ENCODE results near the gene GSTO2. TPM values are rescaled to one million over a fixed set of nuclear protein-coding genes. Genes with fewer than 3 reads are reported as not detected.
A peak's percentile ranks its signal among the peaks of the same experiment; 100 is the strongest.

Gene GSTO2
- total RNA-seq, 3 donors from 2014 or later (not counting 1 experiment from before 2014, with no cell fraction given): 0.75 to 1.4 (median 0.84) TPM

GRCh38 chr10:104323085-104323484, 54.1 kb downstream of the GSTO2 start:
- H3K4me3 ChIP-seq (ENCODE audit: low read length): no peak overlapping the region
- Mint-ChIP-seq H3K4me1 (peaks cover 100% of the 10 kb centered on the region in 2 donors), H3K36me3 (no peaks in the 10 kb centered on the region), H3K27me3 (ENCODE audit: low read depth in 2 of 2) (no peaks in the 10 kb centered on the region), H3K9me3 (no peaks in the 10 kb centered on the region), H3K27ac (peak overlapping the region; percentile 98 to 100), H3K4me3 (peak overlapping the region; percentile 82)
- H3K27me3 ChIP-seq (ENCODE audit: control insufficient read depth, insufficient read depth, low read length): no peaks in the 10 kb centered on the region
- WGBS (ENCODE audit: insufficient coverage): 89% methylated on average over 1 of the region's 1 CpG
- peaks cover 94% of the 10 kb centered on the region for H3K4me1 ChIP-seq (ENCODE audit: control insufficient read depth, insufficient read depth, low read length)
- intact Hi-C loops (cut with micrococcal nuclease): loop anchor here (2.0 to 10.0 kb wide), 3 partner anchors 14 to 408 kb away; partner anchors contain the start of genes ITPRIP and STN1
- peaks cover 3% of the 10 kb centered on the region for H3K36me3 ChIP-seq (ENCODE audit: control insufficient read depth, insufficient read depth, low read length)
- H3K27ac ChIP-seq (ENCODE audit: low read length): peak overlapping the region; percentile 94
- DNase-seq: no peak
- TF ChIP-seq, protein P1, sequence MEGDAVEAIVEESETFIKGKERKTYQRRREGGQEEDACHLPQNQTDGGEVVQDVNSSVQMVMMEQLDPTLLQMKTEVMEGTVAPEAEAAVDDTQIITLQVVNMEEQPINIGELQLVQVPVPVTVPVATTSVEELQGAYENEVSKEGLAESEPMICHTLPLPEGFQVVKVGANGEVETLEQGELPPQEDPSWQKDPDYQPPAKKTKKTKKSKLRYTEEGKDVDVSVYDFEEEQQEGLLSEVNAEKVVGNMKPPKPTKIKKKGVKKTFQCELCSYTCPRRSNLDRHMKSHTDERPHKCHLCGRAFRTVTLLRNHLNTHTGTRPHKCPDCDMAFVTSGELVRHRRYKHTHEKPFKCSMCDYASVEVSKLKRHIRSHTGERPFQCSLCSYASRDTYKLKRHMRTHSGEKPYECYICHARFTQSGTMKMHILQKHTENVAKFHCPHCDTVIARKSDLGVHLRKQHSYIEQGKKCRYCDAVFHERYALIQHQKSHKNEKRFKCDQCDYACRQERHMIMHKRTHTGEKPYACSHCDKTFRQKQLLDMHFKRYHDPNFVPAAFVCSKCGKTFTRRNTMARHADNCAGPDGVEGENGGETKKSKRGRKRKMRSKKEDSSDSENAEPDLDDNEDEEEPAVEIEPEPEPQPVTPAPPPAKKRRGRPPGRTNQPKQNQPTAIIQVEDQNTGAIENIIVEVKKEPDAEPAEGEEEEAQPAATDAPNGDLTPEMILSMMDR (IDR thresholded peaks at IDR 0.05): no peak
- H3K9me3 ChIP-seq (ENCODE audit: control insufficient read depth, insufficient read depth, low read length): no peaks in the 10 kb centered on the region
- ATAC-seq: no peak

DNA sequence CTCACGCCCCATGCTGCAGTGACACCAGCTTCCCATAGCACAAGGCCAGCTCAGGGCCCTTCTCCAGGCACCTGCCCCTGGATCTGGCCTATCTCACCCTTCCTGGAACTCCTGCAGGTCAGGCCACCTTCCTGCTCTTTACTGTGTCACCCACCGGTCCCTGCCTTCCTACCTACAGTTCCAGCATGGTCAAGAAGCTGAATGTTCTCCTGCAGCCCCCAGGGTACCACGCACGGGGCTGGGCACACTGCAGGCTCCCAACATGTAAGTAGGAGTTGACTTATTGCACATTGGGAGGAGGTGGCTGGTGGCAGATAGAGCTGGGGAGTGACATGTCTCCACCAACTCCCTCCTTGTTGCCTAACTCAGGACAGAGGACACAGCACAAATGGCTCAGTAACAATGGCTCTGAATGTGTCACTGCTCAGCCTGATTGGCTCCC, 54.8 kb downstream of the GSTO2 start:
- ATAC-seq: peak in 1 of 3 donors; percentile 1
- TF ChIP-seq, protein P1 (IDR thresholded peaks at IDR 0.05): no peak
- peaks cover 94% of the 10 kb centered on the region for H3K4me1 ChIP-seq (ENCODE audit: control insufficient read depth, insufficient read depth, low read length)
- peaks cover 100% of the 10 kb centered on the region in 2 donors for H3K4me1 Mint-ChIP-seq
- intact Hi-C loops (cut with micrococcal nuclease): loop anchor here (2.0 to 10.0 kb wide), 3 partner anchors 15 to 409 kb away; partner anchors contain the start of genes ITPRIP and STN1
- DNase-seq: no peak
- H3K27ac ChIP-seq (ENCODE audit: low read length): peak overlapping the region; percentile 94
- no peak overlapping the region for H3K4me3 ChIP-seq (ENCODE audit: low read length)
- no peaks in the 10 kb centered on the region for H3K9me3 Mint-ChIP-seq
- H3K27me3 ChIP-seq (ENCODE audit: control insufficient read depth, insufficient read depth, low read length): no peaks in the 10 kb centered on the region
- H3K27ac Mint-ChIP-seq: peak overlapping the region; percentile 98 to 100
- no peaks in the 10 kb centered on the region for H3K36me3 Mint-ChIP-seq
- H3K27me3 Mint-ChIP-seq (ENCODE audit: low read depth in 2 of 2): no peaks in the 10 kb centered on the region
- WGBS (ENCODE audit: insufficient coverage): 87% methylated on average over 4 of the region's 4 CpGs
- H3K36me3 ChIP-seq (ENCODE audit: control insufficient read depth, insufficient read depth, low read length): peaks cover 3% of the 10 kb centered on the region
- peak overlapping the region; percentile 82 for H3K4me3 Mint-ChIP-seq
- H3K9me3 ChIP-seq (ENCODE audit: control insufficient read depth, insufficient read depth, low read length): no peaks in the 10 kb centered on the region

DNA sequence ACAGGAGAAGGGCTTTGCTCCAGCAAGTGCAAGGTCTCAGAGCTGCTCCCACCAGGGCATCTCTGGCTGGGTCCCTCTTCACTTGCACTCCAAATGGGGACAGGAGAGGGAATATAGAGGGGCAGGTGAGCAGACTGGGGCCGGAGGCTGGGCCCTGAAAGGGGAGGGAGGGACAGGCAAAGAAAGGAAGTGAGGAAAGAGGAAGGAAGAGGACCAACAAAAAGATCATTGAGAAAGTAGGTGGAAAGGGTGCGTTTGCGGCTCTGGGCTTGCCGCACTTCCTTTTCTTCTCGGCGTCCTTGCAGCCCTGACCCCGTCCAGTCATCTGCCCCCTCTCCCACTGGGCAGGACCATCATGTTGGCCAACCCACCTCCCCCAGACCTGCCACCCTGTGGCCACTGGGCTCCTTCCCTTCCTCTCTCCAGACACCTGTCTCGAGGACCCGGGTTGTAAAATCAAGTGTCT, 55.3 kb downstream of the GSTO2 start:
- intact Hi-C loops (cut with micrococcal nuclease): loop anchor here (10.0 kb wide), 1 partner anchor 409 kb away; the partner anchor contains the start of gene STN1
- Mint-ChIP-seq H3K4me1 (peaks cover 100% of the 10 kb centered on the region in 2 donors), H3K27ac (peak overlapping the region; percentile 98 to 100), H3K4me3 (peak overlapping the region; percentile 82), H3K36me3 (no peaks in the 10 kb centered on the region), H3K9me3 (no peaks in the 10 kb centered on the region), H3K27me3 (ENCODE audit: low read depth in 2 of 2) (no peaks in the 10 kb centered on the region)
- ATAC-seq: peak in 1 of 3 donors; percentile 19
- Histone ChIP-seq H3K27ac (ENCODE audit: low read length) (peak overlapping the region; percentile 94), H3K4me3 (ENCODE audit: low read length) (no peak overlapping the region), H3K36me3 (ENCODE audit: control insufficient read depth, insufficient read depth, low read length) (peaks cover 3% of the 10 kb centered on the region), H3K9me3 (ENCODE audit: control insufficient read depth, insufficient read depth, low read length) (no peaks in the 10 kb centered on the region), H3K4me1 (ENCODE audit: control insufficient read depth, insufficient read depth, low read length) (peaks cover 94% of the 10 kb centered on the region), H3K27me3 (ENCODE audit: control insufficient read depth, insufficient read depth, low read length) (no peaks in the 10 kb centered on the region)
- peak in 1 of 2 donors; percentile 21 for DNase-seq
- TF ChIP-seq, protein P1 (IDR thresholded peaks at IDR 0.05): no peak
- 14% methylated on average over 9 of the region's 9 CpGs for WGBS (ENCODE audit: insufficient coverage)

Data from natural killer cell (primary cell).